Adrenal gland (tissue), 12 donors: Measurements from ENCODE around the gene DPP8. TPM values are rescaled to one million over a fixed set of nuclear protein-coding genes. Genes with fewer than 3 reads are reported as not detected.
A peak's percentile ranks its signal among the peaks of the same experiment; 100 is the strongest.

Experiments
- DNase-seq, 7 donors: peaks; one replicate each; pipeline ENCODE4 v3.0.0-alpha.2; 2019 to 2020
- H3K27ac ChIP-seq, 5 donors: fragments of 200-600 bp; sonication (generic) in 4 of 5; 1 replicate in 3 of 5; 2 replicates in 2 of 5; pipeline versions ENCODE4 v1.5.1 to v1.8.0; 2016 to 2020; ENCODE audit warnings: mild to moderate bottlenecking in 1 of 5
- H3K27me3 ChIP-seq: fragments of 200-600 bp; 2 replicates; pipeline ENCODE4 v1.8.0; 2021
- H3K36me3 ChIP-seq, 2 donors: fragments of 200-600 bp; replicated peaks in 1 of 2; 1 replicate in 1 of 2; 2 replicates in 1 of 2; pipeline versions ENCODE4 v1.5.1 to v1.8.0; 2018 to 2022
- H3K4me1 ChIP-seq, 2 donors: fragments of 200-600 bp; replicated peaks in 1 of 2; 1 replicate in 1 of 2; 2 replicates in 1 of 2; pipeline versions ENCODE4 v1.5.1 to v1.8.0; 2018 to 2021
- H3K4me3 ChIP-seq, 4 donors: fragments of 200-600 bp; sonication (generic) in 3 of 4; one replicate each; pipeline ENCODE4 v1.5.1; 2016 to 2018
- H3K9me3 ChIP-seq, 3 donors: fragments of 200-600 bp; sonication (generic) in 1 of 3; replicated peaks in 1 of 3; 1 replicate in 2 of 3; 2 replicates in 1 of 3; pipeline versions ENCODE4 v1.5.1 to v1.8.0; 2016 to 2021
- CTCF ChIP-seq, 6 experiments: fragments of 450-650 bp in 4 of 6; fragments of 200-600 bp in 2 of 6; sonication (generic) in 1 of 6; IDR thresholded peaks; 1 replicate in 5 of 6; 2 replicates in 1 of 6; pipeline versions ENCODE4 v1.5.1 to v1.8.0; 2016 to 2021; ENCODE audit warnings: antibody characterized with exemption in 6 of 6, mild to moderate bottlenecking in 2 of 6, moderate library complexity in 1 of 6
- POLR2A ChIP-seq, 2 donors: fragments of 450-650 bp; IDR thresholded peaks; one replicate each; pipeline ENCODE4 v1.6.1; 2017; ENCODE audit warnings: antibody characterized with exemption in 2 of 2, mild to moderate bottlenecking in 2 of 2, moderate library complexity in 1 of 2
- WGBS, 4 donors: extraction: QIAGEN DNeasy Blood & Tissue Kit in 2 of 4; methylation state at CpG; one replicate each; pipeline versions ENCODE4 v1.1.5 to v1.1.7; 2013 to 2017; 5-methylcytosine and 5-hydroxymethylcytosine counted together
- intact Hi-C, 2 donors: fragments of 100-400 bp; cut with DNase I; formaldehyde crosslinking; loops; one replicate each; pipeline versions ENCODE4 v1.14.1 to v1.15.0; 2022 to 2023
- polyA plus RNA-seq, 3 donors: library from polyadenylated mRNA; stranded (reverse); fragments of 200-250 nt in 2 of 3; fragments of 350-450 nt in 1 of 3; fragmentation: Illumina TruSeq in 1 of 3; extraction: RNeasy Lipid Tissue Mini Kit (QIAGEN cat#74804) in 1 of 3; gene quantifications; one replicate each; pipeline ENCODE4 v1.2.3, GENCODE V29; 2013 to 2014
- total RNA-seq, 9 donors: library from RNA; depleted of rRNA in 4 of 9; stranded (reverse); fragments of >200 nt in 4 of 9; fragments of 120-200 nt in 1 of 9; fragmentation: NEBNext Ultra II Directional in 1 of 9; extraction: Animal tissue kit (Norgen Biotek cat#: 25700) in 1 of 9; gene quantifications; one replicate each; pipeline versions ENCODE4 v1.1.0 to v1.2.4, GENCODE V29; 2013 to 2023
- donor health status: healthy with polysubstance abuse.
- donor health status: Bipolar disorder and iron deficiency.
- donor health status: DM: yes; HTN: yes; CAD: no.
- donor health status: DM: no; HTN: no; CAD: no.
- donor health status: DM: no; HTN: no; CAD: no.
- donor health status: DM: yes; HTN: yes; CAD: no.

Gene DPP8
- total and polyA plus RNA-seq, 12 donors = 5.7 to 101 (median 40.4) TPM

- no peaks in the 10 kb centered on the region for H3K27me3 ChIP-seq
- H3K4me1 ChIP-seq = no peaks in the 10 kb centered on the region
- DNase-seq = peak in 1 of 7 donors; percentile 24
- no peaks in the 10 kb centered on the region for H3K9me3 ChIP-seq
- TF ChIP-seq CTCF (IDR thresholded peaks at IDR 0.05) (no peak), POLR2A (IDR thresholded peaks at IDR 0.05) (no peak)
- intact Hi-C loops = no loop called here
- 69 to 82% (median 79%) methylated on average over 10 of the region's 10 CpGs for WGBS, 4 donors
- H3K4me3 ChIP-seq = no peak overlapping the region
- no peaks in the 10 kb centered on the region for H3K36me3 ChIP-seq
- H3K27ac ChIP-seq = no peak overlapping the region
Measured at GRCh38 chr15:65524226-65524625, 6.7 kb upstream of the DPP8 start.

DNA sequence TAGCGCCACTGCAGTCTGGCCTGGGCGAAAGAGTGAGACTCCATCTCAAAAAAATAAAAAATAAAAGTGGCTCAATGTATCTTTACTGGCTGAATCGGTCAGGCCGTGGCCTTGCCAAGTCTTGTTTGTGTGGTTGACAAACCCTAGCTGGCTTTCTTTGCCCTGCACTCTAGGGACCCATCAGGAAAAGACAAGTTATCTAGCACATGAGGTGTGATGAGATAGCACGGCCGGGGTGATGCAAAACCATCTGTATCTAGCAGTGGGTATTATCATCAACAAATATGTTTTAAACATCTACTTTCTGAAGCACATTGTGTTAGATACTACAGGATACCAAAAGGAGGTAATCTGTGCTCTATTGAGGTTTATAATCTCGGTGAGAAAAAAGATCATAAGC is 3.9 kb upstream of the DPP8 start:
- Histone ChIP-seq H3K9me3 (no peaks in the 10 kb centered on the region), H3K27me3 (no peaks in the 10 kb centered on the region), H3K27ac (no peak overlapping the region), H3K36me3 (no peaks in the 10 kb centered on the region), H3K4me1 (peaks cover 5 to 8% of the 10 kb centered on the region in 2 donors), H3K4me3 (no peak overlapping the region)
- WGBS, 4 donors = 82 to 92% (median 88%) methylated on average over 7 of the region's 7 CpGs
- TF ChIP-seq POLR2A (IDR thresholded peaks at IDR 0.05) (no peak), CTCF (IDR thresholded peaks at IDR 0.05) (no peak)
- peak in 1 of 7 donors; percentile 44 for DNase-seq
- intact Hi-C loops = no loop called here

GRCh38 chr15:65518633-65519285 is 1.3 kb upstream of the DPP8 start:
- no peak for DNase-seq
- Histone ChIP-seq H3K27me3 (no peaks in the 10 kb centered on the region), H3K9me3 (no peaks in the 10 kb centered on the region), H3K4me1 (peaks cover 14 to 30% of the 10 kb centered on the region in 2 donors), H3K4me3 (no peak overlapping the region), H3K36me3 (no peaks in the 10 kb centered on the region), H3K27ac (no peak overlapping the region)
- intact Hi-C loops = no loop called here
- TF ChIP-seq CTCF (IDR thresholded peaks at IDR 0.05) (no peak), POLR2A (IDR thresholded peaks at IDR 0.05) (no peak)
- 83 to 91% (median 85%) methylated on average over 4 of the region's 4 CpGs for WGBS, 4 donors

- Histone ChIP-seq H3K27me3 (no peaks in the 10 kb centered on the region), H3K4me1 (peaks cover 15 to 39% of the 10 kb centered on the region in 2 donors), H3K36me3 (no peaks in the 10 kb centered on the region), H3K27ac (peak overlapping the region in 2 of 5 donors; percentile 90 to 92), H3K4me3 (peak overlapping the region in 1 of 4 donors; percentile 78), H3K9me3 (no peaks in the 10 kb centered on the region)
- intact Hi-C loops = no loop called here
- TF ChIP-seq POLR2A (IDR thresholded peaks at IDR 0.05) (no peak), CTCF (IDR thresholded peaks at IDR 0.05) (peak in 2 of 6 experiments; percentile 2 to 3)
- WGBS, 4 donors = 15 to 35% (median 21%) methylated on average over 8 of the region's 8 CpGs
- DNase-seq = no peak
Measured at GRCh38 chr15:65517866-65518207, 348 bp upstream of the DPP8 start.
